Coronary artery (tissue), 2 donors: Measurements from ENCODE around the gene PXYLP1.
"Not testable (repeated sequence)": the region's sequence is repeated elsewhere in the genome, so short reads cannot be mapped to it uniquely, and the experiment has no call there.

ENCODE experiments used
- DNase-seq: peaks from one replicate; pipeline ENCODE4 v3.0.0-alpha.2; 2017; ENCODE audit warnings: low spot score
- H3K27ac ChIP-seq, 2 donors: fragments of 200-600 bp; sonication (generic); one replicate each; pipeline ENCODE4 v1.5.1; 2016 to 2019
- H3K4me3 ChIP-seq: fragments of 200-600 bp; sonication (generic); 2 replicates; pipeline ENCODE4 v1.5.1; 2016; ENCODE audit warnings: mild to moderate bottlenecking, moderate library complexity
- TF ChIP-seq, protein P1 (sequence below): fragments of 200-600 bp; sonication (generic); IDR thresholded peaks from one replicate; pipeline ENCODE4 v1.5.1; 2019; ENCODE audit warnings: antibody characterized with exemption

Gene PXYLP1

DNA sequence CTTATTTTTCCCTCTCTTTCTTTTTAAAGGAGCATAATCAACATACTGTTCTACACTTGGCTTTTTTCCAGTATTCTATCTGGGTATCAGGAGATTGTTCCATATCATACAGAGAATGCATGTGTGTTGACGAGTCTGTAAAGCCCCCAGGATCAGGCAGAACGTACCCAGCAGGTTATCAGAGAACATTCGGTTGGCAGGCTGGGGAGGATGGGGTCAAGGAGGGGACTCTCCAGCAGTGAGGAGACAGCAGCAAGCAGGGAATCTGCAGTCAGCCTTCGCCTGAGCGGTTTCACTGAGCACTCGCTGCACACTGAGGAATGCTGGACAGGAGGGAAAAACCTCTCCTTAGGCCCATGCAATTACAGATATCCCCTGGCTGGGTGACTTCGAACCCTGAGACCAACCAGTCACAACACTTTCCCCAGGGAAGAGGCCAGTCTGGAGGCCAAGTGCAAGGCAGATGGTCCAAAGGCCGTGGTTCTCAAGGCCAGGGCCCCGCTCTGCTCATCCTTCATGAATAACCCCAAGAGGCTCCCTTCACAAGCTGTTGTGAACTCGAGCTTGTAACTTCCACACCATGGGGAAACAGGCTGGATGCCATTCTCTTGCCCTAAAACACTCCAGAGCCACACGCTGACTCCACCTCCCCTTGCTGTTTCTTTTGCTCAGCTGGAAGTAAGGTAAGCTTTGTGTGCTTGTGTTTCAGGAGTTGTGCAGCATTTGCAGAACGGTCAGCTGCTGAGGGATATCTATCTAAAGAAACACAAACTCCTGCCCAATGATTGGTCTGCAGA is 60.1 kb downstream of the PXYLP1 start:
- H3K27ac ChIP-seq = peak overlapping the region in 1 of 2 donors; percentile 80
- peak; percentile 70 for DNase-seq

DNA sequence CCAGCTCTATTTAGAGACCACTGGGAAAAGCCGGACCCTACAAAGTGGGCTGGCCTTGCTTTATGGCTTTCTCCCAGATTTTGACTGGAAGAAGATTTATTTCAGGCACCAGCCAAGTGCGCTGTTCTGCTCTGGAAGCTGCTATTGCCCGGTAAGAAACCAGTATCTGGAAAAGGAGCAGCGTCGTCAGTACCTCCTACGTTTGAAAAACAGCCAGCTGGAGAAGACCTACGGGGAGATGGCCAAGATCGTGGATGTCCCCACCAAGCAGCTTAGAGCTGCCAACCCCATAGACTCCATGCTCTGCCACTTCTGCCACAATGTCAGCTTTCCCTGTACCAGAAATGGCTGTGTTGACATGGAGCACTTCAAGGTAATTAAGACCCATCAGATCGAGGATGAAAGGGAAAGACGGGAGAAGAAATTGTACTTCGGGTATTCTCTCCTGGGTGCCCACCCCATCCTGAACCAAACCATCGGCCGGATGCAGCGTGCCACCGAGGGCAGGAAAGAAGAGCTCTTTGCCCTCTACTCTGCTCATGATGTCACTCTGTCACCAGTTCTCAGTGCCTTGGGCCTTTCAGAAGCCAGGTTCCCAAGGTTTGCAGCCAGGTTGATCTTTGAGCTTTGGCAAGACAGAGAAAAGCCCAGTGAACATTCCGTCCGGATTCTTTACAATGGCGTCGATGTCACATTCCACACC is 60.9 kb downstream of the PXYLP1 start:
- DNase-seq = peak; percentile 60
- H3K27ac ChIP-seq = peak overlapping the region; percentile 24 to 80
- TF ChIP-seq, protein P1, sequence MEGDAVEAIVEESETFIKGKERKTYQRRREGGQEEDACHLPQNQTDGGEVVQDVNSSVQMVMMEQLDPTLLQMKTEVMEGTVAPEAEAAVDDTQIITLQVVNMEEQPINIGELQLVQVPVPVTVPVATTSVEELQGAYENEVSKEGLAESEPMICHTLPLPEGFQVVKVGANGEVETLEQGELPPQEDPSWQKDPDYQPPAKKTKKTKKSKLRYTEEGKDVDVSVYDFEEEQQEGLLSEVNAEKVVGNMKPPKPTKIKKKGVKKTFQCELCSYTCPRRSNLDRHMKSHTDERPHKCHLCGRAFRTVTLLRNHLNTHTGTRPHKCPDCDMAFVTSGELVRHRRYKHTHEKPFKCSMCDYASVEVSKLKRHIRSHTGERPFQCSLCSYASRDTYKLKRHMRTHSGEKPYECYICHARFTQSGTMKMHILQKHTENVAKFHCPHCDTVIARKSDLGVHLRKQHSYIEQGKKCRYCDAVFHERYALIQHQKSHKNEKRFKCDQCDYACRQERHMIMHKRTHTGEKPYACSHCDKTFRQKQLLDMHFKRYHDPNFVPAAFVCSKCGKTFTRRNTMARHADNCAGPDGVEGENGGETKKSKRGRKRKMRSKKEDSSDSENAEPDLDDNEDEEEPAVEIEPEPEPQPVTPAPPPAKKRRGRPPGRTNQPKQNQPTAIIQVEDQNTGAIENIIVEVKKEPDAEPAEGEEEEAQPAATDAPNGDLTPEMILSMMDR = no peak

More for the DNA sequence above, 60.1 kb downstream of the PXYLP1 start:
- peak overlapping the region; percentile 18 for H3K4me3 ChIP-seq
- TF ChIP-seq, protein P1 = no peak

DNA sequence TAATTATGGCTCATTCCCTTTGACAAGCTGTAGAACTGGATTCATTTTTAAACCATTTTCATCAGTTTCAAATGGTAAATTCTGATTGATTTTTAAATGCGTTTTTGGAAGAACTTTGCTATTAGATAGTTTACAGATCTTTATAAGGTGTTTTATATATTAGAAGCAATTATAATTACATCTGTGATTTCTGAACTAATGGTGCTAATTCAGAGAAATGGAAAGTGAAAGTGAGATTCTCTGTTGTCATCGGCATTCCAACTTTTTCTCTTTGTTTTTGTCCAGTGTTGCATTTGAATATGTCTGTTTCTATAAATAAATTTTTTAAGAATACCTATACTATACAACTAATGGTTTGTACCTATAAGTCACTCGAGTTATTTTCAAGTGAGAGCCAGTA is 62.7 kb downstream of the PXYLP1 start:
- Histone ChIP-seq H3K4me3 (peak overlapping the region; percentile 61), H3K27ac (peak overlapping the region in 1 of 2 donors; percentile 59)
- no peak for DNase-seq
- TF ChIP-seq, protein P1 = no peak

More for the DNA sequence above, 60.9 kb downstream of the PXYLP1 start:
- peak overlapping the region; percentile 18 for H3K4me3 ChIP-seq

DNA sequence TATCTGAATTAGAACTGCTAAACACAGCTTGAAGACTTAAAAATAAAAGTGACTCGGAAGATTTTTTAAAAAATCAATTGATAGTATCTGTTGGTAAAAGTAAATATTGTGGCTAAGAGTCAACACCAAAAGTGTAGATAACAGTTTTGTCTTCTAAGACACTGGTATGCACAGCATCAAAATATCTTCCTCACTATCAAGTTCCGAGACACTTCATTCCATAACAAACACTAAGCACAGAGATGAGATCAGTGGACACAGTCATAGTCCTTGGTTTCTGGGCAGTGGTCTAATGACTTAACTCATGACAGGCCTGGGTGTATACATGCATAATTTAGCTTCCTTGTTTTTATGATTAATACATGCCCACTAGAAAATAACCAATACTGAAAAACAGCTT is 63.2 kb downstream of the PXYLP1 start:
- H3K4me3 ChIP-seq = peak overlapping the region; percentile 61
- TF ChIP-seq, protein P1 = no peak
- H3K27ac ChIP-seq = no peak overlapping the region
- DNase-seq = no peak

DNA sequence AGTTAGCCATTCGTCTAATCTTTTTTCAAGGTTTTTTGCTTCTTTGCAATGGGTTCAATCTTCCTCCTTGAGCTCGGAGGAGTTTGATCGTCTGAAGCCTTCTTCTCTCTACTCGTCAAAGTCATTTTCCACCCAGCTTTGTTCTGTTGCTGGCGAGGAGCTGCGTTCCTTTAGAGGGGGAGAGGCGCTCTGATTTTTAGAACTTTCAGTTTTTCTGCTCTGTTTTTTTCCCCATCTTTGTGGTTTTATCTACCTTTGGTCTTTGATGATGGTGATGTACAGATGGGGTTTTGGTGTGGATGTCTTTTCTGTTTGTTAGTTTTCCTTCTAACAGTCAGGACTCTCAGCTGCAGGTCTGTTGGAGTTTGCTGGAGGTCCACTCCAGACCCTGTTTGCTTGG is 68.8 kb downstream of the PXYLP1 start:
- H3K27ac ChIP-seq, H3K4me3 ChIP-seq, DNase-seq: not testable (repeated sequence)

DNA sequence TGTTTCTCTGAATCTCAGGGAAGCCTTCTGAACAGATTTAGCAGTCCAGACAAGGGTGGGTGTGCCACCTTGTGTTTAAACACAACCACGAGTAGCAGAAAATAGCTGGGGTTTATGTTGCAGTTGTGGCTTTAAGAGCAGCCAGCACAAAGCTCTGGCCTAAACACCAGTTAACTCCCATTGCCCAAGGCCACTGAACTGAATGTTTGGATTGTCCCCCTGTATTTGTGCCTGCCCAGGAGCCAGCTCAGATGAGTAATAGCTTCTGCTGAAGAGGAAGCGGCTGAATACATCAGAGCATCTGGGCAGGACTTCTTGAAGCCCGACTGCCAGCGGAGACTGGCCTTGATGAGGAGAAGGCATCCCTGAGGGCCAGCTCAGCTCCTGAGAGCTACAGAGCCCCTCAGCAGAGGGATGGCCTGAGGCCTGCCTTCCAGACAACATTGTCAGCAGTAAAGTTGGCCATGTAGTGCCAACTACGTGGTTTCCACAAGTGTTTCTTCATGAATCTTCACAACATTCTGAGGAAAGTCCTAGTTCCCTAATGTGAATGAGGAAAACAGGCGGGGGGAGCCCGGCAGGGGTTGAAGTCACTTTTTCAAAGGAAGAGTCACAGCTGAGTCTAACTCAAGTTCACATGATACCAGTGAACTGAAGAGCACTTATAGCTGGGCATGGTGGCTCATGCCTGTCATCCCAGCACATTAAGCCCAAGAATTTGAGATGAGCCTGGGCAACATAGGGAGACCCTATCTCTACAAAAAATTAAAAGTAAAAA is 70.9 kb downstream of the PXYLP1 start:
- TF ChIP-seq, protein P1 = no peak
- no peak overlapping the region for H3K4me3 ChIP-seq
- no peak for DNase-seq
- peak overlapping the region in 1 of 2 donors; percentile 14 for H3K27ac ChIP-seq
